H9 (cell line): Measurements from ENCODE around the gene RNASEL. TPM values are rescaled to one million over a fixed set of nuclear protein-coding genes. Genes with fewer than 3 reads are reported as not detected.
A peak's percentile ranks its signal among the peaks of the same experiment; 100 is the strongest.

Experiments
- DNase-seq: peaks from one replicate; pipeline ENCODE4 v3.0.0-alpha.2; 2017
- H2AFZ ChIP-seq: one replicate; pipeline ENCODE4 v1.6.1; 2013; ENCODE audit warnings: mild to moderate bottlenecking, low read length, control low read depth, moderate library complexity
- H2AK5ac ChIP-seq: 2 replicates; pipeline ENCODE4 v1.6.1; 2013; ENCODE audit warnings: low read length, control low read depth, mixed read lengths; ENCODE audit not compliant: insufficient read length
- H2BK120ac ChIP-seq: one replicate; pipeline ENCODE4 v1.6.1; 2013; ENCODE audit warnings: low read depth, mild to moderate bottlenecking, low read length, control low read depth, inconsistent platforms; ENCODE audit not compliant: poor library complexity, severe bottlenecking
- H2BK12ac ChIP-seq: 2 replicates; pipeline ENCODE4 v1.6.1; 2013; ENCODE audit warnings: low read length, control low read depth, mixed read lengths, low read depth; ENCODE audit not compliant: insufficient read length
- H2BK15ac ChIP-seq: 2 replicates; pipeline ENCODE4 v1.6.1; 2013; ENCODE audit warnings: low read depth, low read length, control low read depth
- H2BK20ac ChIP-seq: one replicate; pipeline ENCODE4 v1.6.1; 2013; ENCODE audit warnings: low read depth, mild to moderate bottlenecking, low read length, control low read depth, inconsistent platforms; ENCODE audit not compliant: poor library complexity, severe bottlenecking
- H2BK5ac ChIP-seq: 2 replicates; pipeline ENCODE4 v1.6.1; 2013; ENCODE audit warnings: low read length, control low read depth, mixed read lengths; ENCODE audit not compliant: insufficient read length
- H3K14ac ChIP-seq: 2 replicates; pipeline ENCODE4 v1.6.1; 2013; ENCODE audit warnings: low read length, control low read depth; ENCODE audit not compliant: insufficient read depth
- H3K18ac ChIP-seq: 2 replicates; pipeline ENCODE4 v1.6.1; 2013; ENCODE audit warnings: low read depth, mild to moderate bottlenecking, mixed read lengths, low read length, control low read depth; ENCODE audit not compliant: insufficient read length
- H3K23ac ChIP-seq: 2 replicates; pipeline ENCODE4 v1.6.1; 2013; ENCODE audit warnings: low read length, control low read depth, mixed read lengths, low read depth; ENCODE audit not compliant: insufficient read length
- H3K23me2 ChIP-seq: 2 replicates; pipeline ENCODE4 v1.6.1; 2013; ENCODE audit warnings: low read depth, mild to moderate bottlenecking, mixed read lengths, low read length, control low read depth; ENCODE audit not compliant: insufficient read length, poor library complexity, severe bottlenecking
- H3K27ac ChIP-seq: 2 replicates; pipeline ENCODE4 v1.5.1; 2013; ENCODE audit warnings: low read length, control low read depth, mixed read lengths, low read depth; ENCODE audit not compliant: insufficient read length
- H3K27me3 ChIP-seq: 2 replicates; pipeline ENCODE4 v1.6.1; 2013; ENCODE audit warnings: low read length, control low read depth, inconsistent platforms; ENCODE audit not compliant: insufficient read depth
- H3K4ac ChIP-seq: 2 replicates; pipeline ENCODE4 v1.6.1; 2013; ENCODE audit warnings: low read depth, mild to moderate bottlenecking, control low read depth, inconsistent platforms, low read length, moderate library complexity
- H3K4me1 ChIP-seq: 2 replicates; pipeline ENCODE4 v1.6.1; 2013; ENCODE audit warnings: low read length, control low read depth, inconsistent platforms; ENCODE audit not compliant: insufficient read depth
- H3K4me2 ChIP-seq: 2 replicates; pipeline ENCODE4 v1.6.1; 2013; ENCODE audit warnings: low read length, control low read depth, mixed read lengths; ENCODE audit not compliant: insufficient read length, insufficient read depth
- H3K56ac ChIP-seq: 2 replicates; pipeline ENCODE4 v1.6.1; 2013; ENCODE audit warnings: low read depth, mild to moderate bottlenecking, mixed read lengths, low read length, control low read depth; ENCODE audit not compliant: insufficient read length
- H3K79me1 ChIP-seq: 2 replicates; pipeline ENCODE4 v1.6.1; 2013; ENCODE audit warnings: low read depth, mild to moderate bottlenecking, moderate library complexity, low read length, control low read depth, inconsistent platforms; ENCODE audit not compliant: insufficient read depth, poor library complexity, severe bottlenecking
- H3K79me2 ChIP-seq: 2 replicates; pipeline ENCODE4 v1.6.1; 2013; ENCODE audit warnings: low read length, control low read depth, inconsistent platforms; ENCODE audit not compliant: insufficient read depth
- H3K9ac ChIP-seq: 2 replicates; pipeline ENCODE4 v1.6.1; 2013; ENCODE audit warnings: low read length, control low read depth, mixed read lengths; ENCODE audit not compliant: insufficient read length; ENCODE audit errors: extremely low read depth
- H3K9me3 ChIP-seq: one replicate; pipeline ENCODE4 v1.6.1; 2013; ENCODE audit warnings: low read depth, low read length, inconsistent platforms; ENCODE audit not compliant: control insufficient read depth
- H3T11ph ChIP-seq: one replicate; pipeline ENCODE4 v1.6.1; 2013; ENCODE audit warnings: mild to moderate bottlenecking, low read length, control low read depth, inconsistent platforms
- H4K20me1 ChIP-seq: one replicate; pipeline ENCODE4 v1.6.1; 2013; ENCODE audit not compliant: control insufficient read depth, insufficient read length, insufficient read depth
- H4K5ac ChIP-seq: 2 replicates; pipeline ENCODE4 v1.6.1; 2013; ENCODE audit warnings: low read depth, mild to moderate bottlenecking, mixed read lengths, low read length, control low read depth; ENCODE audit not compliant: insufficient read length
- H4K8ac ChIP-seq: replicated peaks from 2 replicates; pipeline ENCODE4 v1.6.1; 2013; ENCODE audit warnings: low read length, control low read depth, mixed read lengths, low read depth; ENCODE audit not compliant: insufficient read length
- H4K91ac ChIP-seq: 2 replicates; pipeline ENCODE4 v1.6.1; 2013; ENCODE audit warnings: low read depth, mild to moderate bottlenecking, moderate library complexity, mixed read lengths, low read length, control low read depth; ENCODE audit not compliant: insufficient read length
- H3K27ac Mint-ChIP-seq, 3 experiments: 2 replicates in 2 of 3; 3 replicates in 1 of 3; pipeline ENCODE4 v1.8.0; 2020 to 2021; ENCODE audit warnings: mixed read lengths in 3 of 3, mild to moderate bottlenecking in 1 of 3, moderate library complexity in 1 of 3
- H3K27me3 Mint-ChIP-seq: 2 replicates; pipeline ENCODE4 v1.8.0; 2021; ENCODE audit warnings: low read depth, mild to moderate bottlenecking, moderate library complexity, mixed read lengths
- H3K36me3 Mint-ChIP-seq, 3 experiments: 2 replicates in 2 of 3; 3 replicates in 1 of 3; pipeline ENCODE4 v1.8.0; 2020 to 2021; ENCODE audit warnings: low read depth in 3 of 3, mixed read lengths in 3 of 3; ENCODE audit not compliant: insufficient read depth in 1 of 3
- H3K4me1 Mint-ChIP-seq, 2 experiments: 2 replicates each; pipeline ENCODE4 v1.8.0; 2020; ENCODE audit warnings: mixed read lengths in 2 of 2
- H3K4me3 Mint-ChIP-seq, 2 experiments: 2 replicates in 1 of 2; 3 replicates in 1 of 2; pipeline ENCODE4 v1.8.0; 2020 to 2021; ENCODE audit warnings: mild to moderate bottlenecking in 2 of 2, mixed read lengths in 2 of 2, moderate library complexity in 1 of 2
- H3K9me3 Mint-ChIP-seq, 2 experiments: 2 replicates in 1 of 2; 3 replicates in 1 of 2; pipeline ENCODE4 v1.8.0; 2020; ENCODE audit warnings: mild to moderate bottlenecking in 2 of 2, mixed read lengths in 2 of 2, moderate library complexity in 1 of 2
- CTCF ChIP-seq: fragments of 200-600 bp; sonication (generic); conservative IDR thresholded peaks from 3 replicates; pipeline ENCODE4 v1.8.0; 2021; ENCODE audit warnings: antibody characterized with exemption, mild to moderate bottlenecking
- WGBS: extraction: QIAGEN DNeasy Blood & Tissue Kit; methylation state at CpG from one replicate; pipeline ENCODE4 v1.1.7; 2013; ENCODE audit warnings: missing lambda C conversion rate, low lambda C conversion rate, mixed read lengths; ENCODE audit not compliant: insufficient read length; ENCODE audit errors: extremely low coverage; 5-methylcytosine and 5-hydroxymethylcytosine counted together
- total RNA-seq: library from RNA; stranded (reverse); gene quantifications from 2 replicates; pipeline ENCODE4 v1.2.1, GENCODE V29; 2021

The RNASEL gene
- total RNA-seq, 1 experiment from 2014 or later: 0.63 TPM

- peak; percentile 73 for DNase-seq
- no peak overlapping the region for H3K4me2 ChIP-seq
- WGBS: no CpG with 5 or more reads among the region's 6 CpGs
Measured at GRCh38 chr1:182599339-182599738, 10.3 kb upstream of the RNASEL start.

More at GRCh38 chr1:182599339-182599738, 10.3 kb upstream of the RNASEL start:
- H2AK5ac ChIP-seq: no peak overlapping the region
- H3K27ac ChIP-seq: no peak overlapping the region
- H2BK5ac ChIP-seq: no peak overlapping the region
- no peaks in the 10 kb centered on the region for H3K79me1 ChIP-seq
- no peaks in the 10 kb centered on the region for H4K20me1 ChIP-seq
- H4K8ac ChIP-seq: no peak overlapping the region
- peaks cover 6% of the 10 kb centered on the region for H3K27me3 Mint-ChIP-seq
- H2BK20ac ChIP-seq: no peak overlapping the region
- no peaks in the 10 kb centered on the region for H3K9me3 ChIP-seq
- H3K56ac ChIP-seq: no peak overlapping the region
- H4K91ac ChIP-seq: no peak overlapping the region
- TF ChIP-seq CTCF: peak; percentile 78
- no peaks in the 10 kb centered on the region; the same call in 1 of the 2 replicates for H3K27me3 ChIP-seq
- H2BK120ac ChIP-seq: no peak overlapping the region
- no peak overlapping the region for H2AFZ ChIP-seq
- H3T11ph ChIP-seq: no peak overlapping the region
- H4K5ac ChIP-seq: no peak overlapping the region
- no peak overlapping the region for H2BK15ac ChIP-seq
- no peak overlapping the region for H3K14ac ChIP-seq
- H2BK12ac ChIP-seq: no peak overlapping the region
- no peak overlapping the region for H3K9ac ChIP-seq
- H3K4me1 Mint-ChIP-seq: peaks cover 10 to 19% of the 10 kb centered on the region in 2 experiments
- 0 out of 7 replicates have a peak overlapping the region, but pooled peaks of 1 of the 3 experiments have one; percentile 34 for H3K27ac Mint-ChIP-seq
- H3K23me2 ChIP-seq: peaks cover 3% of the 10 kb centered on the region
- peaks cover 0 to 2% of the 10 kb centered on the region in 2 experiments; a peak in 1 of 5 replicates for H3K9me3 Mint-ChIP-seq
- H3K79me2 ChIP-seq: 0 out of 2 replicates have a peak, but pooled peaks cover 2% of the 10 kb centered on the region
- H3K4me3 Mint-ChIP-seq: no peak overlapping the region
- H3K4ac ChIP-seq: no peak overlapping the region
- H3K36me3 Mint-ChIP-seq: peaks cover 0 to 8% (median 2%) of the 10 kb centered on the region in 3 experiments; a peak in 5 of 7 replicates
- no peak overlapping the region for H3K18ac ChIP-seq
- H3K4me1 ChIP-seq: peaks cover 2% of the 10 kb centered on the region
- H3K23ac ChIP-seq: no peak overlapping the region
